ENCODE results near the gene ZFAND6.

Gene ZFAND6

GRCh38 chr15:80052597-80053304 is 6.7 kb upstream of the ZFAND6 start:
- DNase-seq: no peak

- peak; percentile 15 for DNase-seq
Measured at GRCh38 chr15:80055933-80056332, 3.5 kb upstream of the ZFAND6 start.

DNA sequence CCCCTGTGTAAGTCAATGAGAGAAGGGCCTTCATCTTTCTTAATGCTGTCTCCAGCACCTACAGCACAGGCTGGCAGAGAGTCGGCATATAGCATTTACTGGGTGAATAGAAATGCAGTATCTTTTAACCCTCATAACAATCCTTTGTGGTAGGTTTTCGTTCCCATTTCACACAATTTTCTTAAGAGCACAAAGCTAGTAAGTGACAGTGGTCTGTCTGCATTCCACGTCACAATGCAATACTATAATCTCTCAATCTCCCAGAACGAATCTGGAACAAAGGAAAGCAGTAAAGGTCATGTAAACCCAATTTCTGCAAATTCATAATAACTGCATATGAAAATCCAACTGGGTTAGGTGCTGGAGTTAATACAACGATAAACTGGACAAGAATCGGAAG is 1.4 kb upstream of the ZFAND6 start:
- DNase-seq: no peak

GRCh38 chr15:80059786-80060355 is 395 bp downstream of the ZFAND6 start:
- peak; percentile 59 for DNase-seq

- peak; percentile 36 for DNase-seq
Measured at GRCh38 chr15:80060356-80061006, 1.0 kb downstream of the ZFAND6 start.

DNA sequence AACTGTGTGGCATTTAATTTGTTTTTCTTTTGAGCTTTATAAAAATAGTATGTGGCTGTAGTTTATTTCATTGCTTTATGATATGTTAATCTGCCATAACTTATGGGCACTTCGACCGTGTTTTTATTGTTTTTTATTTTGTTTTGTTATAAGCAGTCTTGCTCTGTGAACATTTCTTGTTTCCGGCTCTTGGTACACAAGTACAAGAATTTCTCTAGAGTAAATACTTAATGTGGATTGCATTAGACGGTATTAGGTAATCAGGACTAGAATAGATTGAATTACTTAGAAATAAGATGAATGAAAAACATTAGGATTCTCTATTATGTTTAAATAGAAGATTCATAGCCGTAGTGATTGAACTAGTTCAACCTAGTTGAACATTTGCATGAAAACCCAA is 2.1 kb downstream of the ZFAND6 start:
- no peak for DNase-seq

DNA sequence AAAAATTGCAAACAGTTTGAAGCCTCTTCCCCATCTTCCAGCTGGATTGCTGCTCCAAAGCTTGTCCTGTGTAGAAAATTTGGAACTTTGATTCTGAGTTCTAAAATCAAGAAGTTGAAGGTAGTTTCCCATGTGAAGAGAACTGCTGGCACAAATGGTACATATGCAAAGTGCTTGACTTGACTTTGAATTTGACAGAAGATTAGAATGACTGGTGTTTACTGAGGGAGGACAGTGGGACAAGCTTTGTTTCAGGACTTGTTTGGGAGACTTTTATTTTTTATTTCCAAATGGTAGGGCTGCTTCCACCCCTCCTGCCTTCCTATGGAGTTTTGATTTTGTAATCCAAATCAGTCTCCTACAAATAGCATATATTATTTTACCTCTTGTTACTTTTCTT is 7.4 kb downstream of the ZFAND6 start:
- DNase-seq: no peak

DNA sequence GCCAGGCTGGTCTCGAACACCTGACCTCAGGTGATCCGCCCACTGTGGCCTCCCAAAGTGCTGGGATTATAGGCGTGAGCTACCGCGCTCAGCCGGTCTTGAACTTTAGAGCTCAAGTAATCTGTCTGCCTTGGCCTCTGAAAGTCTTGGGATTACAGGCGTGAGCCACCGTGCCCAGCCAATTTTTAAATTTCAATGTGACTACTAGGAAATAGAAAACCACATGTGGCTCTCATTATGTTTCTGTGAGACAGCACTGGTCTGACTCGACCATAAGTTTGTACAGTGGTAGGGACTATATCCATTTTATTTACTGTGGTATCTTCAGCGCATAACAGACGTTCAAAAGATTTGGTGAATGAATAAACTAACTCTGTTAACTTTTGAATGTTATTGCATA is 9.1 kb downstream of the ZFAND6 start:
- DNase-seq: peak; percentile 57

- DNase-seq: no peak
Measured at GRCh38 chr15:80070840-80071239, 11.4 kb downstream of the ZFAND6 start.

DNA sequence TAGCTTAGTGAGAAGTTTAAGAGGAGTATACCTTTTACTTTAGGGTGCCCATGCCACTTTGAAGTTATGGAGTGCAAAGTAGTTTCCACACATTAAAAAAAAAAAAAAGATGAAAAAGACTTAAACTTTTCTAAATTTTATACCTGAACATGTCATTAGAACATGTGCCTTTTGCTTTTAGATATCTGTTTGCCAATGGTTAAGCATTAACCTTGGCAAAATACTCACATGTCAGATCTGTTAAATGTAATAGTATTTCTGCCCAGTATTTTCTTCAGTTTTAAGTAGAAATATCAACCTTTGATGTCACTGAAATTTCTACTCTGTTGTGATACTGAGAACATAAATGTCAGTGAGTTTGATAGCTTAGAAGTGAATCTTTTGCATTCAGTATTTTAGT is 12.2 kb downstream of the ZFAND6 start:
- DNase-seq: no peak

- DNase-seq: peak; percentile 67
Measured at GRCh38 chr15:80072285-80072994, 13.0 kb downstream of the ZFAND6 start.

DNA sequence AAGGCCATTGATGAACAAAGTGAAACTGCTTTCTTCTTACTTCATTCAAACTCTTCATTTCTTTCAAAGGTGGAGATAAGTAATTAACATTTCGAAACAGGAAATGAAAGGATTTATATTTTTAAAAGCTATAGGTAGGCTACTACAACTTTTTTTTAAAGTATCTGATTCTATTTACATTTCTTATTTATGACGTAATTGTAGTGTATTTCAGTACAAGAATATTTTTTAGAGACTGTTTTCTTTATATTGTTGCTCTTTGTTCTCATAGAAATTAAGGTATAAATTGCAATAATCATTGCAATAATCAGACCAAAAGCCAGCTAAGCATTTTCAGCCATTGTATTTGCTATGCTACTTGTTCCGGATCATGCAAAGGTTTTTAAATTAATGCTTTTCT is 13.7 kb downstream of the ZFAND6 start:
- no peak for DNase-seq

- DNase-seq: no peak
Measured at GRCh38 chr15:80076321-80077318, 17.1 kb downstream of the ZFAND6 start.

GRCh38 chr15:80081390-80081789 is 21.9 kb downstream of the ZFAND6 start:
- no peak for DNase-seq

DNA sequence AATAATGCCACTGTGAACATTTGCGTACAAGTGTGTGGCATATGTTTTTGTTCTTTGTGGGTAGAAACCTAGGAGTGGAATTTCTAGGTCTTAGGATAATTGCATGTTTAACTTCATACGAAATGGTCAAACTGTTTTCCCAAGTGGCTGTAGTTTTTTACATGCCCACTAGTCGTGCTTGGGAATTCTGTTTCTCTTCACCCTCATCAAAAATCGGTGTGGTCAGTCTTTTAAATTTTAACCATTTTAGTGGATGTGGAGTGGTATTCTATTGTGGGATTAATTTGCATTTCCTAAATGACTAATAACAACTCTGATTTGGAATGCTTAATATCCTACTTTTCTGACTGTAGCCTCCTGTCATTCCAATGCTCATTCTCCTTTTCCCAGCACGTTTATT is 27.6 kb downstream of the ZFAND6 start:
- DNase-seq: no peak

DNA sequence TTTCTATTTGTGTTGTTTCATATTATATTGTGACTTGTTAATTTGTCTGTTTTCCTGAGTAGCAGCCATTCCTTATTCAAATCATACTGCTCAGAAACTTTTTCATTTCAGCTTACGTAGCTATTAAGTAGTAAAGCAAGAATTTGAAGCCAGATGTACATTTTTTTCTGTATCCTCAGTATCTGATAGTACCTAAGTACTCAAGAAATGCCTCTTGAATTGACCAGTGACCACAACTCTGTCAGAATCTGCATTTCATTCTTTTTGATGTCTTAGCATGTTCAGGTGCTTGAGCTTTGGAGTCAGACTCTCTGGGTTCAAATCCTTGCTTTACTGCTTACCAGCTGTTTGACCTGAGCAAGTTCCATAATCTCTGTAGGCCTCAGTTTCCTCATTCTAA is 30.6 kb downstream of the ZFAND6 start:
- no peak for DNase-seq

GRCh38 chr15:80090879-80091503 is 31.5 kb downstream of the ZFAND6 start:
- DNase-seq: no peak

- no peak for DNase-seq
Measured at GRCh38 chr15:80093854-80094418, 34.5 kb downstream of the ZFAND6 start.

DNA sequence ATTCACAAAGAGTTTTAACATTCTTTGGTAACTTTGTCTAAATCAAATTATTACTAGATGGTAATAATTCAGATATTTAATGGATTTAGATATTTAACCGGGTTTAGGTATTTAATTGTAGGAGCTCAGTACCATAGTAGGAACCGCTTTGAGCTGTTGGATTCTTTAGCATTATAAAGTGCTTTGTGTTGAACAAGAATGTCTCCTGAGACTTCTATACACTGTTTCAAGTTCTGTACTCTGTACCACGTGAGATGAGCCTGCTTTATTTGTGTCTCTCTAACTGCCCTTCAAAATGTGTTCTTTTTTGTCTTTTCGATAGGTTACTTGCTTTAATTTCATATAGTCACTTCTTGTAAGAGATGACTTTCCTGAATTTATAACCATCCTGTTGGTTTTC is 36.0 kb downstream of the ZFAND6 start:
- no peak for DNase-seq

GRCh38 chr15:80095969-80096368 is 36.5 kb downstream of the ZFAND6 start:
- DNase-seq: no peak

DNA sequence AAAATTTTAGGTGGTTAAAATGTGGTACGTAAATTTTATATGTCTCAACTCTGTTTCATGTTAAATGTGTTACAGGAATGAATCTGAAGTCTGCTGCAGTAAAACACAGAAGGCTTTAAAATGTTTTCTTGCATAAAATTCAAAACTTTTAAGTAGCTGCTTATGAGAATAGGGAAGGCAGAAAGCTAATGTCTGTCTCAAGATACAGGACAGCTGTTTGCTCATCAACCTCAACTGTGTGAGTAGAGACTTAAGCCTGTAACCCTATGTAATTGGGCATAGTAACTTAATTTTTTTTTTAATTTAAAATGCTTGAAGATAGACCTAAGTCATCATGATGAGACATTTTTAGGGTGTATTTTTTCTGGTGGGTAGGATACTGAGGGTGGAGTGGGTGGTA is 38.9 kb downstream of the ZFAND6 start:
- DNase-seq: no peak

DNA sequence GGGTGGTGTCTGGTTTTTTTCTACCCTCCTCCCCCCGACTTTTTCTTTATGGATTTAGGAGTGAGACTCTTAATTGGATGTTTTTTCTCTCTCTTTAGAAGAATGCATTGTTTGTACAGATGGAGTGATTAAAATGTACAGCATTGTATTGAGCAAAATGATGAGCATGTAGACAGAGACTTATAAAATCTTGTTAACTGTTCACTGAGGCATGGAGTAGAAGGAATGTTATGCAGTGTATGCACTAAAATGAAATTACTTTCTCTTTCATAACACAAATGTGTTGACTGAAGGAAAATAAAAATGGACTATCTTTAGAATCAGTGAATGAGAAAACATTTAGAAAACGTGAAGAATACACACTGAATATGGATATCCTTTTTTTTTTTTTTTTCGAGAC is 39.8 kb downstream of the ZFAND6 start:
- DNase-seq: no peak
